HG03342 (cell line): ENCODE measurements around the gene CPT1B.

Experiments used
- ATAC-seq: cut with Tn5 transposase; IDR thresholded peaks from one replicate; pipeline ENCODE4 v1.9.1; 2021; ENCODE audit warnings: mild to moderate bottlenecking, moderate library complexity; ENCODE audit not compliant: unreplicated experiment

Gene CPT1B

DNA sequence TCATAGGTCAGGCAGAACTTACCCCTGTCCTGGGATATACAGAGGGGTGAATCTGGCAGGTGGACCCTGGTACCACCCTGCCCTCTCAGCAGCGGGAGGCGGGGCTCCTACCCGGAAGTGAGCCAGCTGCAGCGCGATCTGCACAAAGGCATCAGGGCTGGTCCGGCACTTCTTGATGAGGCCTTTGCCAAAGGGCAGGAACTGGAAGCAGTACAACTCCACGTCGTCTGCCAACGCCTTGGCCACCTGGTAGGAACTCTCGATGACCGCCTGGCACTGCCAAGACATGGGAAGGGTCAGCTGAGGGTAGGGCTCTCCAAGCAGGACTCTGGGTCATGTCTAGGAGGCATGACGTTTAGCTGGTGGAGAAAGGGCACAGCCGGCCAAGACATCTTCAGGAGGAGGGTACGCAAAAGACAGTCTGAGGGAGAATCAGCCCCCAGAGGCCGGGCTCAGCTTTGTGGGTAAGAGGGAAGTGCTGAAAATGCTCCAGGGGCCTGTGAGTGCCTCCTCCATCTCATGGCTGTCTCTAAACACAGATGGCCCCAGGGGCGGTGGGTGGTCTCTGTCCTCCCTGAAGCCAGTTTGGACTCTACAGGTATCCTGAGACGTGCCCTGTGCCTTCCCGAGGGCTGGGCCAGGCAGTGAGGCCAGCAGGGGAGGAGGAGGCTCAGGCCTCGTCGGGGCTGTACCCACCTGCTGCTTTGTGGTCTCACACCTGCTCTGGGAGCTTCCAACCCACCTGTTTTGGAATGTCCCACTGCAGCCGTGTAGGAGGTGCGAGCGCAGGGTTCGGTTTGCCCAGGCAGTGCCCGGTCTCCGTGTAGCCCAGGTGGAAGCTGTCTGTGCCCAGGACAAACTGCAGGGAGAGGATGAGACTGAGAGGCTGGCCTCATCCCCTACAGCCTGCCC lies 6.7 kb downstream of the CPT1B start:
- no peak for ATAC-seq

DNA sequence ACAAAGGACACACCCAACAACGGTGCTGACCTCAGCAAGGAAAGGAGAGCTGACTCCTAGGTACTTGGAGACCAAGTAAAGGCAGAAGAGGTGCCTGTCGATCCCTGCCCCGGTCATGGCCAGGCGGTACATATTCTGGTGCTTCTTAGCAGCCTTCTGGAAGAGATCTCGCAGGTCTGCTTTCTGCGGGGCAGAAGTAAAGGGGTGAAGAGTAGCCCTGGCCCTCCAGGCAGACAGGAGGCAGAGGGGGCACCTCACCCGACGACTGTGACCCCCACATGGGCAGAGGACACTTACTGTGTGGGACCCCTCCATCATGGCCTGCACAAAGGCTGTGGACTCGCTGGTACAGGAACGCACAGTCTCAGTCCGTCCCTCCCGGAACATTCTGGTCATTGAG lies 7.4 kb downstream of the CPT1B start:
- ATAC-seq, result no peak

DNA sequence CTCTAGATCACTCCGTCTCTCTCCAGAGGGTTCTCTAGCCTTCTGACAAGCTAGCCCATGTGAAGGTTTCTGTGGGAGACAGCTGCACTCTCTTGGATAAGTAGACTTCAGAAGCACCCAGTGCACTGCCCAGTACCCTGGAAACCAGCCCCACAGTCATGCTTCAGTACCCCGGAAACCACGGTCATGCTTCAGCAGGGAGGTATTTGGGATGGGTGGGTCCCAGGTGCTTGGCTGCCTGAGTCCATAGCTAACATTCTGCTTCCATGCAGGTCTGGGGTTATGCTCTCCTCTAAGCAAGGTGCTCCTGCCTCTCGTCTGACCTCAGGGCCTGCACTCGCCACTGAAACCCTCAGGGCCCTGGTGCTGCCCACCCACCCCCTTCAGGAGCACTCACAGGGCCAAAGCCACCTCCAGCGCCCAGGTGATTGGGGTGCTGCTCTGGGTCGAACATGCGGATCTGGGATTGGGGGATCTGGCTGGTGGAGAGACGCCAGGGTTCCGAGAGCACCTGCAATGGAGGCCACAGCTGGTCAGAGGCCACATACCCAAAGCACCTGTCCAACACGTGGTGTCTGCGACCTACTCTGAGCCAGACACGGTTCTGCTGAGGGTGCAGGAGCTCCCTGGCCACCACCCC lies 8.2 kb downstream of the CPT1B start:
- ATAC-seq, result no peak

DNA sequence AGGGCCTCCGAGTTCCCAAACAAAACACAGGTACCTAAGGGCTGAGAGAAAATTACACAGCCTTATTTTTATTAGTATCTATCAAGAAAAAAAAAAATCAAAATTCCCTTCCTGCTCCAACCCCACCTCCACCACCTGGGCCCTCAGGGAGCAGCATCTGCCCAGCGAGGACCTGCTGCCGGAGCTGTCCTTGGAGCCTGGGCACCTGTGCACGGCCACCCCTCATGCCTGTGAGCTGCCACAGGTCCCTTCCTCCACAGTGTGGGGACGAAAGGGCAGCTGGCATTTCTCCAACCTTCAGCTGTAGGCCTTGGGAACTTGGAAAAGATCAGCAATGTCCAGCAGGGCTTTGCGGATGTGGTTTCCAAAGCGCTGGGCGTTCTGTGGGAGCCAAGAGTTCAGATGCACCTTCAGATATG lies 9.2 kb downstream of the CPT1B start:
- ATAC-seq, result no peak

DNA sequence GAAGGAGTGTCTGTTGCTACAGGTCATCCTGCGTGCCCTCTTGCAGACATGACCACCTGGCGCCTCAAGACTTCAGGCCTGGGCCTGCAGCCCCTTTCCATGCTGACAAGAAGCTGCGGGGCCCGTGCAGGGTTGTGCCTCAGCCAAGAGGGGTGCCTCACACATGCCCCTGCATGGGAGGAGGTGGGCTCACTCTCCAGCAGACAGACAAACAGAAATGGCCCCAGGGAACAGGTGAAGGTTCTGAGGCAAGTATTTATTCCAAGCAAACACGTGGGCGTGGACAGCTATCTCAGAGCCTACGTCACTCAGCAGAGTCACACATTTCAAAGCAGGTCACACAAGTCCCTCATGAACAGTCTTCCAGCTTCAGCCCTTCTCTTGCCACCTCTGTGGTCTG lies 9.6 kb downstream of the CPT1B start:
- no peak for ATAC-seq

DNA sequence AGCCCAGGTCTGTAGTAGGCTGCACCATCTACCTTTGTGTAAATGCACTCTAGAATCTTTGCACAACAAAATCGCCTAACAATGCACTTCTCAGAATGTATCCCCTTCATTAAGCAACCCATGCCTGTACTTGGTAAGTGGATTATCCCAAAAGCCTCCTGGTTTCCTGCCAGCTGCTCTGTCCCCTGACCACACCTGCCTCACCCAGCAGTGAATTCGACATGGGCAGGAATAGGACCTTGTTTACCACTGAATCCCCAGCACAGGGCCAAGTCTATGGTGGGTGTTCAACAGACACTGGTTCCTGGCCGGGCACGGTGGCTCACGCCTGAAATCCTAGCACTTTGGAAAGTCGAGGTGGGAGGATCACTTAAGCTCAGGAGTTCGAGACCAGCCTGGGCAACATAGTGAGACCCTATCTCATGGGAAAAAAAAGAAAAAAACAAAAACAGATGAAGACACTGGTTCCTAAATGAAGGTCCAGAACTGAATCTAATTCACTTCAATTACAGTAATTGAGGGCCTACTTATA lies 10.4 kb downstream of the CPT1B start:
- no peak for ATAC-seq

DNA sequence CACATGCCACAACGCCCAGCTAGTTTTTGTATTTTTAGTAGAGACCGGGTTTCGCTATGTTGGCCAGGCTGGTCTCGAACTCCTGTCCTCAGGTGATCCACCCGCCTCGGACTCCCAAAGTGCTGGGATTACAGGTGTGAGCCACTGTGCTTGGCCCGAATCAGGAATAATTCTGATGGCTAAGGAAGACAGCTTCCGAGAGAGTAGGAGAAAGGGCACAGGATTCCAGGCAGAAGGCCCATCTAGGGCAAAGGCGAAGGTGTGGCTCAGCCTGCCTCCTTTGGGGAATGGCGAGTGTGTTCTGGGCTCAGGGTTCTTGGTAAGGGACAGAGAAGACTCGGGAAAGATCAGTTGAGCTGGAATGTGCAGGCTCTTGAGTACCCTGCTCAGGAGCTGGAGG lies 13.9 kb downstream of the CPT1B start:
- ATAC-seq, result no peak

DNA sequence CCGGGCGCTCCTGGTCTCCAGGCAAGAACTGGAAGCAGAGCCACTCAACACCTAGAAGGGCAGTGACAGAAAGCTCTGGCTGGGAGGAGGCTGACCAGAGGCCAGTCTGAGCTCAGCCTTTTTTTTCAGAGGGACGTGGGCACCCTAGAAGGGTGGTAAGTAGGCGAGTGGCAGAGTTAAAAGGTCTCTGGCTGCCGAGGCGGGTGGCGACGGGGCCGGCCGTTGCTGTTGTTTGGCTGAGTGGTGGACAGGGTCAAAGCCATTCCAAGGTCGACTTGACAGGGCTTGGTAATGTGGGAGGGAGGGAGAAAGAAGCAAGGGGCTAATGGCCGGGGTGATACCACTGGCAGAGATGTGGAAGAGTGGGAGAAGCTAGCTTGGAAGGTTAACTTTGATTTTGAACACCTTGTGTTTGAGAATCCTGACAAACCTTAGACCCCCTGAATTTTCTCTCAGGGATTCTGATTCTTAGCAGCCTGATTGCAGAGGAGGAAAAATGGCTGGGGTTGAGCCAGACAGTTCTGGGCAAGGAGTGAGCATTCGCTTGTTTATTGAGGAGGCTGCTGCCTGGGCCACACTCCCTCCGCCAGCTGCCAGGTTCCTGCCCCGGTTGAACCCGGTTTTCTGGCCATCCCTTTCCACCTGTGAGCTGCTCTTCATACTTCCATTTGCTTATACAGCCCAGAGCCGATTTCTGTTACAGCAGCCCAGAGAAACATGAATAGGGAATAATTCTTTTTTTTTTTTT lies 14.6 kb downstream of the CPT1B start:
- peak; percentile 17 for ATAC-seq

DNA sequence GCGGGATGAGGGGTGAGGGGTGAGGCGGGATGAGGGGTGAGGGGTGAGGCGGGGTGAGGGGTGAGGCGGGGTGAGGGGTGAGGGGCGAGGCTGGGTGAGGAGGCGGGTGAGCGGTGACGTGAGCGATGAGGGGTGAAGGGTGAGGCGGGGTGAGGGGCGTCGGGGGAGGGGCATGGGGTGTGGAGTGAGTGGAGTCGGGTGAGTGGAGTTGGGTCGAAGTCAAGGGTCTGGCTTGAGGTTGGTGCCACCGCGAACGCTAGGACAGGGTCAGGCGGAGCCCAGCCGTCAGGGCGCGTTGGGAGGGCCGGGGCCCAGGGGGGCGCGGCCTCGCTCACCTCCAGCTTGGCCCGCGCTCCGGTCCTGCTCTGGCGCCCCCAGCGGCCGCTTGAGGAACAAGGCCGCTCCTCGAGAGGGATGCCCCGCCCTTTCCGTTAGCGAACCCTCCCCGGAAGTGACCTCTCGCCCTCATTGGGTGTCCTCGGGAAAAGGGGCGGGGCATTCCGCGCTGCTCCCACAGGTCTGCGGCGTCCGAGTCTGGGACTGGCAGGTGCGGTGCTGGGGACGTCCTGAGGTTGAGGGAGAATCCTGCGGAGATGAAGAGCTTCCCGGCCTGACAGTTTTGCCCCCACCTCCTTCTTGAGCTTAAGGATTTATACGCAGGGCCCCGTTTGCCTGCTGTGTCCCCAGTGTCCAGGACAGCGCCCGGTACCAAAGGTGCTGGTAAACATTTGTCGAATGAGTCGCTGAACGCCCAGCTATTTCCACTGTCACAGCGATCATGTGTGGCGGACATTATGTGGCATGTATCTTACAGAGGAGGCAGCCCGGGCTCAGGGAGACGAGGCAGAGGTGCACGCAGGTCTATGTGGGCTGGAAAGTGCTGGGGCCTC lies 15.5 kb downstream of the CPT1B start, which contains the start of gene SYCE3:
SYCE3 (minus strand) TSS at position 397 of the 890 bp plus-strand sequence. CDS start 6,514 bp downstream, outside the sequence.
- peak; percentile 79 for ATAC-seq

DNA sequence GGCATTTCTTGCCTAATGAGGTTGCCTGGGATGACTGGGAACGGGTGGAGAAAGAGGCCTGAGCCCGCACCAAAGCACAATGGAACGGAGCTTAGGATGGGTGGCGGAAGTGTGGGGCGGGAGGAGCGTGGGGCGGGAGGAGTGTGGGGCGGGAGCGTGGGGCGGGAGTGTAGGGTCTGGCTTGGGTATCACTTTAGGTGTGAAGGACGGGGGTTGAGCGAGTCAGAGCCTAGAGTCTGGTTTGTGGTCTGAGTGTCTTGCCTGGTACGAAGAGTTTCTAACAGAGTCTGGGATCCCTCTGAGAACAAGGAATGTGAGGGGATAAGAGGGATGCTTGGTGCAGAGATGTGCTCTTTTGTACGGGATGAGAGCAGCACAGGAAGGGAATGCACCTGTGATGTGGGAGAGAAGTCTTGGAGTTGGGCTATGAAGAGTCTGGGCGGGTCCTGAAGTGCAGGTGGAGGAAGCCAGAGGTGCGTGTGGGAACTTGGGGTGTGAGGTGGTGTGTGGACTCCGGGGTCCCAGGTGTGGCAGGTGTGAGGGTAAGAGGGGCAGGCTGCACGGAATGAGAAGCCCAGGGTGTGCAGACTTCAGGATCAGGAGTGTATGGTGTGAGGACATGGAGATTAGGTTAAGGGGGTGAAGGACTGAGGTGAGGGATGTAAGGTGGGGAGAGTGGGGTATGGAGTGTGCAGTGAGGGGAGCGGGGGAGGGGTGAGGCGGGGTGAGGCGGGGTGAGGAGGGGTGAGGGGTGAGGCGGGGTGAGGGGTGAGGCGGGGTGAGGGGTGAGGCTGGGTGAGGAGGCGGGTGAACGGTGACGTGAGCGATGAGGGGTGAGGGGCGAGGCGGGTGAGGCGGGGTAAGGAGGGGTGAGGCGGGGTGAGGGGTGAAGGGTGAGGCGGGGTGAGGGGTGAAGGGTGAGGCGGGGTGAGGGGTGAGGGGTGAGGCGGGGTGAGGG lies 16.5 kb downstream of the CPT1B start:
- ATAC-seq, result no peak

DNA sequence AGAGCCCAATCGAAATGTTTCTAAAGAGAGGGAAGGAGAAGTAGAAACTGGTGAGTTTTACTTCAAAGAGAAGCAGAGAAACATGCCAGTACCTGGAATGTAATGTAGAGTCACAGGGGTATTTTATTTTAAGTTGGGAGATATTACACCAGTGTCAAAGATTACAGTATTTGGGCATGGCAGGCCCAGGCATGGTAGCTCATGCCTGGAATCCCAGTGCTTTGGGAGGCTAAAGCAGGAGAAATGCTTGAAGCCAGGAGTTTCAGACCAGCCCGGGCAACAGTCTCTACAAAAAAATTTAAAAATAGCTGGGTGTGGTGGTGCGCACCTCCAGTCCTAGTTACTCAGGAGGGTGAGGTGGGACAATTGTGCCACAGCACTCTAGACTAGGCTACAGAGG lies 18.2 kb downstream of the CPT1B start:
- no peak for ATAC-seq

DNA sequence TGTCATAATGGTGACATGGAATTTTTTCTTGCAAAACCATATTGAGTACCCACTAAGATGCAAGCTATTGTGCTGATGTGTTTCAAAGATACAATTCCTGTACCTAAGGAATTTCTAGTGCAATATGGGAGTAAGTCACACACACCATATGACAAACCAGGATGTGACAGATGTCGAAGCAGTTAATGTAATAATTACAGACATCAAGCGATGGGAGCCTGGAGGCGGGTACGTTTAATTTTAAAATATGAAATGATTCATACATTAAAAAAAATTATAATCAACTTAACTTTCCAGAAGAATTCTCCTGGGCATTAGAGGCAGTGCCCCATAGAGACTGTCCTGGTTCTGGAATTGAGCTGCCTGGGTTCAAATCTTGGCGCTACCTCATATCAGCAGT lies 21.5 kb downstream of the CPT1B start:
- ATAC-seq, result no peak

DNA sequence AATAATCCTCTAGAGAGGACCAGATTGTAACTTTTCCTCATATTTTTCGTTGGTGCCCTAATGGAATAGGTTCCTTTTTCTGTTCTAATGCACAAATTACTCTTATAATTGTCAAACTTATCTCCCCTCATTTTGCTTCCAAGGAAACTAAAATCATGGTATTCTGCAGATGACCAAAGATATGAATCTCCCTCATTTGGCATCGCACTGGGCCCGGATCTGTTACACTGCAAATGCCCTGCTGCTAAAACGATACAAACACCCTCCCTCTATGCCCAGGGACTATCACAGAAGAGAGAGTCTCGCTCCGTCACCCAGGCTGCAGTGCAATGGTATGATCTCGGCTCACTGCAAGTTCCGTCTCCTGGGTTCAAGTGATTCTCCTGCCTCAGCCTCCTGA lies 24.9 kb downstream of the CPT1B start:
- no peak for ATAC-seq

DNA sequence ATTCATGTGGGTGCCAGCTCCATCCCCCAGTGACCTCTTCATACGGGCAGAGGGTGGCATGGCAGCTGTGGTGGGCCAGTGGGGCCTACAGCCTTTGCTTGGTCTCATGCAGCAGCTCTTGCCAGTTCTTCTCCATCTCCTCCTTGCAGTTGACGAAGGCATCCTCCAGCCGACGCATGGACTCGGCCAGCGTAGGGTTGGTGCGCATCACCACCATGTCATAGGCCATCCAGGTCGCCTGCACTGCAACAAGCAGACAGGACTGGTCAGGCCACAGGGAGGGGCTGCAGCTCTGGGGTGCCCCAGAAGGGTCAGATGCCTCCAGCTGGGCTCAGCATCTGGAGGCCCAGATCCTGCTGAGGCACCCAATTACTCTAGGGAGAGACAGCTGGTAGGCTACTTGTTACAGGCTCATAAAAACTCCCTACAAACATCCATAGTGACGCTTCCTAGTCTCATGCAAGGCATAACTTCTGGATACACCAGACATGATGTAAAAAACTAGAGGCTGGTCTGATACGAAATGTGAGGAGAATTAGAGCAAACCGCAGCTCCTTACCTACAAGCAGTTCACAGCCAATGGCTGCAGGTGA lies 27.0 kb downstream of the CPT1B start:
- no peak for ATAC-seq

DNA sequence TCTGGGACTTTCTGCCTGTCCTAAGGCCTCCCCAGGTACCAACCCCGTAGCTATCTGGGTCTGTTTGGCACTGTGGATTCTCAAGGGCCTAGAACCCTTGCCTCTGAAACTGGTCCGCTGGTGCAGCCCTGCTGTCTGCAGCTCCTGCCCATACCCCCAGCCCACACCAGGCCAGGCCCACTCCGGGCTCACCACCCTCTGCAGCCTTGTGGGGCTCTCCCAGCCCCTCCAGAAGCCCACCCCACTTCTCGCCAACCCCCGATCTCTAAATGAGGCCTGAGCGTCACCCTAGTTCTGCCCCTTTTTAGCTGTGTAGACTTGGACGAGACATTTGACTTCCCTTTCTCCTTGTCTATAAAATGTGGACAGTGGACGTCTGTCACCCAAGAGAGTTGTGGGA lies 27.8 kb downstream of the CPT1B start:
- no peak for ATAC-seq

DNA sequence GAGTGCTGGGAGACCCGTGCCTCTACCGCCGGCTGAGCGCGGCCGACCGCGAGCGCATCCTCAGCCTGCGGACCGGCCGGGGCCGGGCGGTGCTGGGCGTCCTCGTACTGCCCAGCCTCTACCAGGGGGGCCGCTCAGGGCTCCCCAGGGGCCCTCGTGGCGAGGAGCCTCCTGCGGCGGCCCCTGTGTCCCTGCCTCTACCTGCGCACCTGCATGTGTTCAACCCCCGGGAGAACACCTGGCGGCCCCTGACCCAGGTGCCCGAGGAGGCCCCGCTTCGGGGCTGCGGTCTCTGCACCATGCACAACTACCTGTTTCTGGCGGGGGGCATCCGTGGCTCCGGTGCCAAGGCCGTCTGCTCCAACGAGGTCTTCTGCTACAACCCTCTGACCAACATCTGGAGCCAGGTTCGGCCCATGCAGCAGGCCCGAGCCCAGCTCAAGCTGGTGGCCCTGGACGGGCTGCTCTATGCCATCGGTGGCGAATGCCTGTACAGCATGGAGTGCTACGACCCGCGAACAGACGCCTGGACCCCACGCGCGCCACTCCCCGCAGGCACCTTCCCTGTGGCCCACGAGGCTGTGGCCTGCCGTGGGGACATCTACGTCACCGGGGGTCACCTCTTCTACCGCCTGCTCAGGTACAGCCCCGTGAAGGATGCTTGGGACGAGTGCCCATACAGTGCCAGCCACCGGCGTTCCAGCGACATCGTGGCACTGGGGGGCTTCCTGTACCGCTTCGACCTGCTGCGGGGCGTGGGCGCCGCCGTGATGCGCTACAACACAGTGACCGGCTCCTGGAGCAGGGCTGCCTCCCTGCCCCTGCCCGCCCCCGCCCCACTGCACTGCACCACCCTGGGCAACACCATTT lies 29.1 kb downstream of the CPT1B start:
- ATAC-seq, result no peak

DNA sequence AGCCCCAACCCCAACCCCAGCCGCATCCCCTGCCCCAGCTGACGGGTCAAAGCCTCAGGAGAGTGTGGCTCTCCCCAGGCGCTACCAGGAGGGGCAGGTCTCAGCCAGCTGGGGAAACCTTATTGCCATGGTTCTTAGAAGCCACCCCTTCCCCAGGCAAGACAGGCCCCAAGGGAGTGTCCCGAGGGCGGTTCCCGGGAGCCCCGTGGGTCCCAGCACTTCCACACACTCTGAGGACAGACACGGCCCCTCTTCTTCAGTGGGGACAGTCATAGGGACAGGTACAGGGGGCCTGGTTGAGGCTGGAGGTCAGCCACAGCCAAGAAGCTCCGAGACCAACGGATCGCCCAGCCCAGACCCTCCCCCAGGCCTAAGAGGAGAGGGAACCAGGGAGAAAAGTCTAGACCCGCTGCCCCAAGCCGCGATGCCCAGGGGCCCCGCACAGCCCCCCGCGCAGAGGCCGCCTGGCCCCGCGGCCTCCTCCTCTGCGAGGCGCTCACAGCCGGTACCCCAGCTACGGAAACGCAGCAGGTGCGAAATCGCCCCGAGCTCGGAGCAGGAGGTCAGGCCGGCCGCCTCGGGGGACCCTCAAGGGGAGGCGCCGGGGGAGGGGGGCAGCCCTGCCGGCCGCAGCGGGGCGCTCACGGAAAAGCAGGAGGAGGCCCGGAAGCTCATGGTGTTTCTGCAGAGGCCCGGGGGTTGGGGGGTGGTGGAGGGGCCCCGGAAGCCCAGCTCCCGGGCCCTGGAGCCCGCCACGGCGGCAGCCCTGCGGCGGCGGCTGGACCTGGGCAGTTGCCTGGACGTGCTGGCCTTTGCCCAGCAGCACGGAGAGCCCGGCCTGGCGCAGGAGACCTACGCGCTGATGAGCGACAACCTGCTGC lies 29.9 kb downstream of the CPT1B start:
- no peak for ATAC-seq
